ENCODE results near the gene FAM210B.
"Not testable (repeated sequence)": the region's sequence is repeated elsewhere in the genome, so short reads cannot be mapped to it uniquely, and the experiment has no call there.

The FAM210B gene, protein sequence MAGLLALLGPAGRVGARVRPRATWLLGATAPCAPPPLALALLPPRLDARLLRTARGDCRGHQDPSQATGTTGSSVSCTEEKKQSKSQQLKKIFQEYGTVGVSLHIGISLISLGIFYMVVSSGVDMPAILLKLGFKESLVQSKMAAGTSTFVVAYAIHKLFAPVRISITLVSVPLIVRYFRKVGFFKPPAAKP

DNA sequence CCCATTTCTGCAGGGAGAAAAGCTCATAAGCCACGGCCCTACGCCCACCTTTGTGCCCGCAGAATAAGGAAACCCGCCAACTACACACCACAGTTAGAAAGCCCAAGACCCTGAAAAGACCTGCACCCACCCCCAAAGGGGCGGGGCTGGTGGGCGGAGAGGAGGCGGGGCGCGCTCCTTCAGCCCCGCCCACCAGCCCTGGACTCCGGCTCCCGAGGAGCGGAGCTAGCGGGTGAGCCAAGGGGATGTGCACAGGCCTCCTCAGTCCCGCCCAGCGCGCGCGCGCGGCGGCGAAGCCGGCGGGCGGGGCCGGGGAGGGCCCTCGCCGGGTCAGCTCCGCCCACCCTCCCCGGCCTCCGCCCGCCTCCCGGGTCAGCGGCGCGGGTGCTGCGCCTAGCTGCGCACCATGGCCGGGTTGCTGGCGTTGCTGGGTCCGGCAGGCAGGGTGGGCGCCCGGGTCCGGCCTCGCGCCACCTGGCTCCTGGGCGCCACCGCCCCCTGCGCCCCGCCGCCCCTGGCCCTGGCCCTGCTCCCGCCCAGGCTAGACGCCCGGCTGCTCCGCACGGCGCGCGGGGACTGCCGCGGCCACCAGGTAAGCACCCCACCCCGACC is at the start of gene FAM210B:
FAM210B (plus strand) TSS at position 375 of the 612 bp plus-strand sequence; CDS start at position 407, 32 bp downstream.
- no peak for DNase-seq

DNA sequence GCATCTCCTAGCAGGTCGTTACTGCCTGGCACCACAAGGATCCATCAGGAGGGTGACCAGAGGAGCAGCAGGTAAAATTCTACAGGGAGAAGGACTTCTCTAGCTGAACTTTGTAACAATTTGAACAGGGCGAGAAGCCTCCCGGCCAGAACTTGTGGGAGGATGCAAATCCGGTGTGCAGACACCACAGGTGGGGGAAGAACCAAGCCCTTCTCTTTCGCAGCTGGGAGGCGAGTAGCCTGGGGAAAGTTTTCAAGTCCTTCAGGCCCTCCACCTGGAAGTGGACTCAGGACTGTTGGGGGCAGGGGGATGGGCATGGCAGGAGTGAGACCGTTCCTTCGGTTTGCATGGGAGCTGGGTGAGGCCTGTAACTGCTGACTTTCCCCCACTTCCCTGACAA is 42.7 kb upstream of the FAM210B start:
- DNase-seq: no peak

DNA sequence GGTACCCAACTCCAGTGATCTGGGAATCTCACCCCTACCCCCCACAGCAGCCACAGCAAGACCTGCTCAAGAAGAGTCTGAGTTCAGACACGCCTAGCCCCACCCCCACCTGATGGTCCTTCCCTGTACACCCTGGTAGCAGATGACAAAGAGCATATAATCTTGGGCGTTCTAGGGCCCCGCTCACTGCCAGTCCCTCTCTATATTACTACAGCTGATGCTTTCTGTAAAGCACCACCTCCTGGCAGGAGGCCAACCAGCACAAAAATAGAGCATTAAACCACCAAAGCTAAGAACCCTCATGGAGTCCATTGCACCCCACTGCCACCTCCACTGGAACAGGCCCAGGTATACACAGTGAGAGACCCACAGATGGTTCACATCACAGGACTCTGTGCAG is 42.3 kb upstream of the FAM210B start:
- DNase-seq: no peak

DNA sequence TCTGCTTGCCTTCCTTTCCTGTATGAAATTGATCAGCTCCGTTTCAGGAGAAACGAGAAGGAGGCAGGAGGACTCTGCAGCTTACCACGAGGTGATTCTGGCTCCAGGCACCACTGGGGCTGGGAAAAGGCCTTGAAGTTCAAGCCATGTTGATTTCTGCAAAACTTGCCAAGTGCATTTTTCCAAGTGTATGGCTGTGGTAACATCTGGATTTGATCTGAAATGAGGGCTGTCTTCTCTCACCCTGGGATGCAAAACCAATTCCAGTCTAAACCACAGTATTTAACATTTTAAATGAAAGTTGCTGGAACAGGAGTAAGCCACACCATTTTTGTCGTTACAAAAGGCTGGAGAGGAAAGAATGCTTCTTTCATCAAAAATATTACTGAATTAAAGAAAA is 36.1 kb upstream of the FAM210B start:
- no peak for DNase-seq

DNA sequence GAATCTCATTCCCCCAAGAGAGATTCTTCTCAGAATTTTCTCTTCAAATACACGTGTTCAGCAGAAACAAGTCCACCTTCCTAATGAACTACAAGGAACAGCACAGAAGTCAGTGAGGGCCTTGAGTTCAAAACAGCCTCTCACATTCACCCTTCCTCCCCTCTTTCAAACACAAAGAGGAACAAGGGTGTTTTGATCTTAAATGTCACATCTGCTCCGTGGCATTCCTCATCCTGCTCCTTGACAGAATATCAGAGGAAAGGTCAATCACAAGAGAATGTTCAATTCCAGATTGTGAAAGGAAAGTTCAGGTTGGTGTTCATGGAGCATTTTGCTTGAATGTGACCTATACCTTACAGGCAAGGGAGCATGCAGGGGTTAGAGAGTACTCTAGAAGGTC is 35.6 kb upstream of the FAM210B start:
- no peak for DNase-seq

DNA sequence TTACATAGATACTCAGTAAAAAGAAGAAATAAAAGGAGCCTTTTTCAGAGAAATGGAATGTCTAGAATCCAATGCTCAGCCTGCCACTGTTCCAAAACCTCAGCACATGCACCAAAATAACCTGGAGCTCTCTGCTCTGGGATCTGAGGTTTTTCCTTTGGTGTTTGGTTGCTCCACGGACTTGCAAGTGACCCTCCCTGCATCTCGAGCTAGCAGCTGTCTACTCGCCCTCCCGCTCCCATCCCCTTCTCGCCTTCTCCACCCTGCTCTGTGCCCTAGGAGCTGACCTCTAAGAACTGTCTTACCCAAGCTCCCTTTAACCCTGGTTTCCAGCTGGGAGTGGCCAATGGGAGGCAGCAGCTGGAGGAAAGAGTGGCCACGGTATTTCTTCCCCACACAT is 35.1 kb upstream of the FAM210B start:
- no peak for DNase-seq

DNA sequence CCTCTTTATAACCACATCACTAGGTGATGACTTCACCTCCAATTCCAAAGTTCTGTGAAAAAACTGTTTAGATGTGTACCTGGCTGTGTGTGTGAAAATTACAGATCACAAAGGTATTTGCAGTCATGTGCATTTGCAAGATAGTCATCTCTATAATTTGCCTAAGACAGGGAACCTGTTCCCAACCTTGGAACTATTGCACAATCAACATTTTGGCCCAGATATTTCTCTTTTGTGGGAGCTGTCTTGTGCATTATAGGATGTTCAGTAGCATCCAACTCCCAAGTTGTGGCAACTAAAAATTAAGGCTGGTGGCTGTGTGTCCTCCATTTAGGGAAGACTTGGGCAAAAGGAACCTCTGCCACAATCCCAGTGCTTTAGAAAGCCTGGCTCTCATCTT is 34.0 kb upstream of the FAM210B start:
- DNase-seq: no peak

DNA sequence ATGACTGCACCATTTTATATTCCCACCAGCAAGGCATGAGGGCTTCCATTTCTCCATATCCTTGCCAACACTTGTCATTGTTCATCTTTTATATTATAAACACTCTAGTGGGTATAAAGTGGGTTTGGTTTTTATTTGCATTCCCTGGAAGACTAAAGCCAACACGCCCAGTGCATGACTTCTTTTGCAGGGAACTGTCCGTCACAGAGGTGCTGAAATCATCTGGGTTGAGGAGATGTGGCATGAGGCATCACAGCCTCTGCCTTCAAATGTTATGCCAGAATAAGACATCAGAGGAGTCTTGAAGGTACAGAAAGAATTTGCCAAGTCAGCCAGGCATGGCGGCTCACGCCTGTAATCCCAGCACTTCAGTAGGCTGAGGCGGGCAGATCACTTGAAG is 29.9 kb upstream of the FAM210B start:
- DNase-seq: no peak

DNA sequence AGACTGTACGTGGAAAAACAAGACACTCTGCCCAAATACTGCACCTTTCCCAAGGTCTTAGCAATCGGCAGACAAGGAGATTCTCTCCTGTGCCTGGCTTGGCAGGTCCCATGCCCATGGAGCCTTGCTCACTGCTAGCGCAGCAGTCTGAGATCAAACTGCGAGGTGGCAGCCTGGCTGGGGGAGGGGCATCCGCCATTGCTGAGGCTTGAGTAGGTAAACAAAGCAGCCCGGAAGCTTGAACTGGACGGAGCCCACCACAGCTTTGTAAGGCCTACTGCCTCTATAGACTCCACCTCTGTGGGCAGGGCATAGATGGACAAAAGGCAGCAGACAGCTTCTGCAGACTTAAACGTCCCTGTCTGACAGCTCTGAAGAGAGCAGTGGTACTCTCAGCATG is 22.1 kb upstream of the FAM210B start:
- not testable (repeated sequence) for DNase-seq

DNA sequence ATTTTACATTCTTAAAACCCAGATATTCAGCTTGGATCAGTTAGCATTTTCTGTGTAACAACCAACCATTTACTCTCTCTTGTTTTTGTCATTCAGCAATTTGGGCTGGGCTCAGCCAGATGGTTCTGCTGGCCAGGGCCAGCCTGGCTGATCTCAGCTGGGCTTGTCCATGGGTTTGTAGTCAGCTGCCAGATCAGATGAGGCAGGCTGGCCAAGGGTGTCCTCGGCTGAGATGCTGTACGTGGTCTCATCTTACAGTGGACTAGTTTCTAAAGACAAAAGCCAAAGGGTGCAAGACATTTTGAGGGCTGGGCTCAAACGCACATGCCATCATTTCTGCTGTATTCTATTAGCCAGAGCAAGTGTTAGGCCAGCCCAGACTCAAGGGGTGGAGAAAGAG is 16.0 kb upstream of the FAM210B start:
- no peak for DNase-seq

DNA sequence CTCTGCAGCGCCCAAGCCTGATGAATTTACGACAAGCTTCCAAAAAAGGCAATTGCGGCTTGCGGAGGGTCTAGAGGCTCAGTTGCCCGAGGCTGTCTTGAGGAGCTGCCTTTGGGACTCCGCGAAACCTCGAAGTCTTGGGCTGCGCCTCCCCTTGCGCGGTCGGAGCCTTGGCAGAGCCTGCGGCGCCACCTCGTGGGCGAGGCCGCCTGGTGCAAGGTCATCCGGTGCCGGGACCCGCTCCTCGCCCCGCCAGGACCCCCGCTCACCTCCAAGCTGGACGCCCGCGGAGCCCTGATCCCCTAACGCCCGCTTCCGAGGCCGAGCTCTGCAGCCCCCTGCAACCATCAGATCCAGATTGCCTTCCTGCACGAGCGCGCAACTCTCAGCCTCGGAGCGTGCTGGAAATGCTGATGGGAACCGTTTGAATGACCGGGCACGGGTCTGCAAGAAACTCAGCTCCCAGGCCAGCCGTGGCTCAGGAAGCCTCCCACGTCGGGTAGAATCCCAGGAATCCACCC is 14.9 kb upstream of the FAM210B start:
- DNase-seq: no peak

DNA sequence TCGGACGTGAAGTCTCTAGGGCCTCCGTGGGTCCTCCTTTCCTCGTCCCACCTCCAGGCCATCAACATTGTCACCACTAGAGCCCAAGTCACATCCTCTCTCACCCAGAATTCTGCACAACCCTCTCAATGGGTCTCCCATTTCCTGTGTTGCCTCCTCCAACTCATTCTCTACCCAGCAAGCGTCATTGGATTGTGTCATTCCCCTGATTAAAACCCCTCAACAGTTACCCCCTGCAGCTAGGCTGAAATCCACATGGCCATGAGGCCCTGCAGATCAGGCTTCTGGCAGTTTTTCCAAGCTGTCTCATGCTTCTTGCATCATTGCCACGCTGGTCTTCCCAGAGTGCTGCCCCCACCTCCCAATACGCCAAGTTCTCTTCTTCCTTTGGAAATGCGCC is 12.9 kb upstream of the FAM210B start:
- DNase-seq: no peak

DNA sequence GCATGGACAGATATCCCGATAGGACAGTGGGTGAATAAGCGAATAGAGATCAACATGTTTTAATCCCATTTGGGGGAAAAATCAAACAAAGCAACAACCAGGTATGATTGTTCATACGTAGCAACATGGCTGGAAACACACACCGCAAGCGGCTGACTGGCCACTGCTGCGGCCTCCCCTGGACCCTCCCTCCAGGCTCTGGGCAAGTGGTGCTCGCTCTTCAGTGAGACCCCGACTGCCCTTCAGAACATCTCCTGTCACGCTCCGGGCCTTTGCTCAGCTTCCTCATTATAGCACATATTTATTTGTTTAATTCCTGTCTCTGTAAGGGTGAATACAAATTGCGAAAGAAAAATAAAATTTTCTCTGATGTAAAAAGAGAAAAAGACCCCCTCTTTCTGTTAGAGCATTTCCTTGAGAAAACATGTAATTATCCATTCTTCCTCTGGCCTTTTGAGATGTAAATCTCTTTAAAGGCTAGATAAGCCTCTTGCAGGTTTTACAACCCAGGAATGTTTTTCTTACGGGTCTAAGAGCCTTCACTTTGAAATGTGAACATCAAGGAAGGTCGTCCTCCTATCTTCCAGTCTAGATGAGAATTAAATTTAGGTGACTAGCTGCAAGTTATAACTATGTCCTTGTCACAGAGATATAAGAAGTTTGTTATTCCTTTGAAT is 11.0 kb upstream of the FAM210B start:
- no peak for DNase-seq

DNA sequence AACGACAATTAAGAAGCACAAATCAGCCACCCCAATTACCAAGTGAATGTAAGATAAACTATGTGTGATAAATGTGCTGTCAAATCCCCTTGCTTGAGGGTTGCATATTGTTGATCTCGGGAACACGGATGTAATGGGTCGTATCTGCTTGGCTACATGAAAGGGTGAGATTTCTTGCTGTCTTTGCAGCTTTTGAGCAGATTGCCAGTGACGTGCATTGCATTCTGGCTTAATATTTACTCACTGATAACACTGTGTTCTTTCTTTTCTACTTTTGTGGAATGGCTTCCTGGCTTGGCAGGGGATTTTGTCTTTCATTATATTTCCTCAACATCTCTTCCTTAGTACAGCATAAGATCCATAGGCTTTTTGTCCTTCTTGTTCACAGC is 10.5 kb upstream of the FAM210B start:
- no peak for DNase-seq

DNA sequence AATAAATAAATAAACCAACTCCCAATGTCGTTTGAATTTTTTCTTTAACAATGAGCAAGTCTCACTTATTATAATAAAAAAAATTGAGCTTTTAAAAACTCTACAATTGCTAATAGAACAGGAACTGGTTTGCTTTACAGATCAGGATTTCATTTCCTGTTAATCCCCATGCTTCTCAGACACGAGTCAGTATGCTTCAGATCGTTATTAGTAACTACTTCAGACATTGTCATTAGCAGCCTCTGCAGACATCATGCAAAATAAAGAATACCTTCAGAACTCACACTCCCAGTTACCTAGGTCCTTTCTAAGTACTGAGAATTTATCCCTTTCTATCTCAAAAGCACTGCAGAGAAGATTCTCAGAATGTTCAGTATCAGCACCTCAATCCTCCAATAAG is 10.0 kb upstream of the FAM210B start:
- DNase-seq: no peak

DNA sequence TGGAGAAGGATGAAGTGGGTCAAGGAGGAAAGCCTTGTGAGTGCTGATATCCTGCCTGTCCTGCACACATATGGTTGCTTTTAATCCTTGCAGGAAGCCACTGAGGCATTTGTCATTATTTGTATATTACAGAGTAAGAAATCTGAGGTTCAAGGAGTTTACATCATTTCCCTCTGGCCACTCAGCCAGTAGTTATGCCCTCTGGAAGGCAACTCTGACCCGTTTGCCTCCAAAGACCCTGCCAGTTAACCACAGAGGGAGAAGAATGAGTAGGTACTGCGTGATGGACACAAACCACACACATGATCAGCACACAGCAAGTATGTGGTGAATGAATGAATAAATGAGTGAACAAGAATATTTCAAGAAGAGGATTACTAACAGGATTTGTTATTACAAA is 7.9 kb upstream of the FAM210B start:
- no peak for DNase-seq

DNA sequence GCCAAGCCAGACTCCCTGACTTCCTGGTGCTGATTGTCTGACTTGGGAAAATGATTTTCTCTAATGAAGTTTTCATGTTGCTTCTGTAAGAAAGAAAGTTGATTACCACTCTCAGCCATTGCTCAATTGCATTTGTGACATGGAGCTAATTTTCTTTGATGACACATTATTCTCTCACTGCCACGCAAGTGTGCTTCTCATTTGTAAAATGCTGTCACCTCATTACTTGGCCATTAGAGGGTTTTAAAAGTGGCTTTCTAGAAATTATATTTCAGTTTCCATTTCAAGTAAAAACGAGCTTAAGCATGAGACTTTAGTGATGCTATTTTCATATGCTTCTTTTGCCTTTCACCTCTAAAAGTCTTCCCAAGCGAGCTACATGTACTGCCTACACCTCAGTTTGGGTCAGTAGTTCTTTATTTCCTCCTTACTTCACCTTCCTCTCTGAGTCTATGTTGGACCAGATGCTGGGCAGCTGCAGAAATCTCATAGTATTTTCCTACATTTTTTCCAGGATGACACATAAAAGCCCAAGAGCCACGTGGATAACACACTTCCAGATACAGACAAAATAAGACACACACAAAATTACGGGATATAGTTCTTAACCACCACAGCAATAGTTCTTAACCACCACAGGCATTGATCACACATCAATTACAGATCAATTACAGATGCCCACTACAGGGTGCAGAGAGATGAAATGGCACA is 6.3 kb upstream of the FAM210B start:
- DNase-seq: no peak

DNA sequence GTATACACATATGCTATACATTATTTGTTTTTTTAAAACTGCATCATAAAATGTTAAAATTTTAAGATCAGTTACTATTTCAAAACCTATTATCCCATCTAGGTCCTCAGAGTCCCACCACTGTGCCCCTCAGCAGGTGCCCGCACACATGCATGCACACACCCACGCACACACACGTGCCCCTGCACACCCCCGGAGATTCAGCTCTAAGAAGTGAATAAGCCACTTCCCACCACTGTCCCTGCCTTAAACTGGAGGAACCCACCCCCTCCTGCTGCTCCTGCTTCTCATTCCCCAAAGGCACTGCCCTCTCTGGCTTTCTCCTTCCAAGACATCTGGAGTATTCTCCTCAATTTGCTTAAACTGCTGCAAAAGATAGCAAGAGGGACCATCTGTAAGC is 5.4 kb upstream of the FAM210B start:
- DNase-seq: no peak

DNA sequence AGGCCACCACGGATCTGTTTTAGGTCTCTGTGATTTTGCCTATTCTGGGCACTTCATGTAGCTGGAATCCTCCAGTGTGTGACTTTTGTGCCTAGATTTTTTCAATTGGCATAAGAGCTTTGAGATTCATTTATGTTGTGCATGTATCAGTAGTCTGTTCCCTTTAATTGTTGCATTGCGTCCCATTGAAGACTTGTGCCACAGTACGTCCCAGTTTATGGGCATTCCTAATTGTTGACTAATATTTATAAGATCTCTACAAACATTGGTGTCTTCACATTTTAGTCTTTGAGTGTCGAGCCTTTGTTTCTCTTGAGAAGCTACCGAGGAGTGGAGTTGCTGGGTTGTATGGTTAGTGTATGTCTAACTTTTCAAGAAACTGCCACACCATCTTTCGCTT is 704 bp upstream of the FAM210B start:
- no peak for DNase-seq

DNA sequence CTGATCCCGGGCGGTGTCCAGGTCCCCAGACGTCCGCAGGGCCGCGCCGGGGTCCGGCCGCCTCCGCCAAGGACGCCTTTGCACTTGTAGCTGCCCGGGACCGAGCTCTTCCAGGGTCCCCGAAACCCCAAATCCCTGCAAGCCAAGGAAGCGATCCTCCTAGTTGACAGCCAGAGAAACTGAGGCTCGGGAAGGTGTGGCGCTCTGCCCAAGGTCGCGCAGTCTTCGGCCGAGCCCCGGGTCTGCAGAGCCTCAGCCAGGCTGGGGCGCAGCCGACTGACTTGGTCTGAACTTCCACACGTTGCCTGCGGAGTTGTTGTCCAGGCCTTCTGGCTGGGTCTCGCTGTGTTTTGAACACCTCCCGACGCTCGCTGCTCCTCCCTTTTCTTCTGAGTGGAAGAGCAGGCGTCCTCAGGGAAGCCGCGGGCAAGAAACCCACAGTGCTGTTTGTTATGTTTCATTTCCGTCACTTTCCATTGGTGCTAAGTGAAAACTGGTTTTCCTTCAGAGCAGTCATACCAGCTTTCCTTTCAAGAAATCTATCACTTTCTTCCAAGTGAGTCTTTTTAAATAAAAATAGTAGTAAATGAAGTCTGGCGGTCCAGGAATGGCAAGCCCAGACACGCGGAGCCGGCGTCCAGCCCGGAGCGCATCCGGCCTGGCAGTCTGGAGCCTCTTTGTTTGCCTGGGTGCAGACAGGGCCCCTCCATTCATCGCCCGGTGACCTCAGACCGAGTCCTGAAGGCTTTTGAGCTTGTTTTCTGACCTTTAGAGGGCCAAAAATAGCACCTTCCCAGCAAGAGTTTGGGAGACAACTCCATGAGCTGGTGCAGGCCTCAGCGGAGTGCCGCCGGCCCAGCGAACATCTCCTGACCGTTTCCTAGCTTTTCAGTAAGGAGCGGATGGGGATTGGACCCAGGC is 698 bp downstream of the FAM210B start:
- no peak for DNase-seq

DNA sequence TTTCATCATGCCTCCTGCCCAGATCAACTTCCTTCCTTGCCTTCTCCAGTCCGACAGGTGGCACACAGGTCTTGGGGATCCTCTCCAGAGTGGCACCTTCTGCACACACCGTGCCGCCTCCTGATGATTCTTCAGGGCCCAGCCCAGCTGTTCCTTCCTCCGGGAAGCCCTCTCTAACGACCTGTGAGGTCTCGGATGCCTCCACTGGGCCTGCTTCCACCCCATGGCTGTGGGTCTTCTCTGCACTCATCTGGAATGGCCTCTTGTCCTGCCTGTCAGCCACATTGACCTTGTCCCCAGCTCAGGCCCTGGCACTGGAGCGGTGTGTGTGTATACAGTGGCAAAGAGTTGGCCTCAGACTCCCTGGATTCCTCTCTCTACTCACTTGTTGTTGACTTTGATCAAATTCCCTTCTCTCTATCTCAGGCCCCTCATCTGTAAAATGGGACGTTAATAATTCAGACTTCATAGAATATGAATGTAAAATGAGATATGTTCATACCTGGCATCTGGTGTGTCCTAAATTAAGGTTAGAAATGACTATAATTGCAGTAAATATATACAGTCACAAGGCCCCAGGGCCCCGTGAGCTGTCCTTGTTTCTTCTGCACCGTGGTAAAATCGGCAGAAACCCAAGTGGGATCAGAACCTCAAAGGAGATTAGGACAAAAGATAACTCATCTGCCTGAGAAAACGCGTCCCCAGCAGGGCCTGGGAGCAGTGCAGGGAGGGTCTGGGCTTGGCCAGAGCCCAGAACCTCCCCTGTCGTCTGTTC is 1.5 kb downstream of the FAM210B start:
- DNase-seq: no peak

DNA sequence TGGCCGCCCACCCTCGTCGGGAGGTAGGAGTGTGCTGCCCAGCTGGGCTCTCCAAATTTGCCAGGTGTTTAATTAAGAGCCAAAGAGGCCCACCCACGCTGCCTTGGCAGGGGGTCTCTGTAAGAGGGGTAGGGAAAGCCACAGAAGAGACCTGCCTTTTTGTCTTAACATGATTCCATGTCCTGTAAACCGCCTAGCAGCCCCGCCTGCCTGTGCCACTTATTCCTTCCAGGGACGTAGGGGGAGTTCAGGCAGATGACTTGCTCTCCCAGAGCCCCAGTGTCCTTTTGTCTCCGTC is 2.1 kb downstream of the FAM210B start:
- DNase-seq: no peak
